Measurements from ENCODE around the gene E2F4. TPM values are rescaled to one million over a fixed set of nuclear protein-coding genes. Genes with fewer than 3 reads are reported as not detected.

The E2F4 gene
- total RNA-seq, 1 experiment from 2014 or later = 81.0 TPM

GRCh38 chr16:67196881-67197280 is 4.9 kb downstream of the E2F4 start:
- Histone ChIP-seq H3K4me3 (no peak overlapping the region), H3K27me3 (no peaks in the 10 kb centered on the region), H3K9me3 (no peaks in the 10 kb centered on the region), H3K36me3 (peaks cover 28% of the 10 kb centered on the region)
- no peak for DNase-seq

GRCh38 chr16:67197704-67198103 is 5.7 kb downstream of the E2F4 start:
- no peak overlapping the region for H3K4me3 ChIP-seq
- H3K9me3 ChIP-seq = no peaks in the 10 kb centered on the region
- peaks cover 28% of the 10 kb centered on the region for H3K36me3 ChIP-seq
- H3K27me3 ChIP-seq = no peaks in the 10 kb centered on the region
- no peak for DNase-seq

- no peak overlapping the region for H3K4me3 ChIP-seq
- peaks cover 28% of the 10 kb centered on the region for H3K36me3 ChIP-seq
- DNase-seq = no peak
- no peaks in the 10 kb centered on the region for H3K27me3 ChIP-seq
- no peaks in the 10 kb centered on the region for H3K9me3 ChIP-seq
These were observed 6.3 kb downstream of the E2F4 start for GRCh38 chr16:67198238-67198734.

GRCh38 chr16:67199011-67199807 is 7.3 kb downstream of the E2F4 start, which contains the start of gene ELMO3:
Gene ELMO3, plus strand, starts transcription at chr16:67199131. Its CDS starts 196 bp downstream, at chr16:67199327.
- Histone ChIP-seq H3K4me3 (no peak within 1 kb of the TSS), H3K27me3 (no peaks in the 10 kb centered on the region), H3K9me3 (no peaks in the 10 kb centered on the region), H3K36me3 (peaks cover 25% of the 10 kb centered on the region)
- no peak for DNase-seq

GRCh38 chr16:67199808-67200198 is 7.8 kb downstream of the E2F4 start:
- H3K9me3 ChIP-seq = no peaks in the 10 kb centered on the region
- no peak overlapping the region for H3K4me3 ChIP-seq
- H3K36me3 ChIP-seq = peaks cover 21% of the 10 kb centered on the region
- no peak for DNase-seq
- H3K27me3 ChIP-seq = no peaks in the 10 kb centered on the region

- no peak for DNase-seq
- H3K36me3 ChIP-seq = peaks cover 15% of the 10 kb centered on the region
- no peaks in the 10 kb centered on the region for H3K9me3 ChIP-seq
- H3K27me3 ChIP-seq = no peaks in the 10 kb centered on the region
- no peak overlapping the region for H3K4me3 ChIP-seq
These were observed 8.5 kb downstream of the E2F4 start for GRCh38 chr16:67200491-67200890.

- no peak for DNase-seq
- Histone ChIP-seq H3K27me3 (no peaks in the 10 kb centered on the region), H3K9me3 (no peaks in the 10 kb centered on the region), H3K4me3 (no peak overlapping the region), H3K36me3 (peaks cover 6% of the 10 kb centered on the region)
These were observed 9.7 kb downstream of the E2F4 start for GRCh38 chr16:67201411-67202345.

GRCh38 chr16:67202426-67202825 is 10.5 kb downstream of the E2F4 start:
- DNase-seq = no peak
- Histone ChIP-seq H3K9me3 (no peaks in the 10 kb centered on the region), H3K36me3 (peaks cover under 1% of the 10 kb centered on the region), H3K4me3 (no peak overlapping the region), H3K27me3 (no peaks in the 10 kb centered on the region)

- no peak for DNase-seq
- Histone ChIP-seq H3K27me3 (no peaks in the 10 kb centered on the region), H3K9me3 (no peaks in the 10 kb centered on the region), H3K4me3 (no peak overlapping the region), H3K36me3 (no peaks in the 10 kb centered on the region; the same call in none of the 2 replicates)
These were observed 11.1 kb downstream of the E2F4 start for GRCh38 chr16:67202956-67203493.

GRCh38 chr16:67204076-67204475 is 12.1 kb downstream of the E2F4 start:
- H3K27me3 ChIP-seq = no peaks in the 10 kb centered on the region
- H3K9me3 ChIP-seq = no peaks in the 10 kb centered on the region
- DNase-seq = no peak
- no peaks in the 10 kb centered on the region; the same call in none of the 2 replicates for H3K36me3 ChIP-seq
- no peak overlapping the region for H3K4me3 ChIP-seq

- H3K27me3 ChIP-seq = no peaks in the 10 kb centered on the region
- H3K9me3 ChIP-seq = no peaks in the 10 kb centered on the region
- H3K4me3 ChIP-seq = no peak overlapping the region
- no peak for DNase-seq
- no peaks in the 10 kb centered on the region; the same call in 1 of the 2 replicates for H3K36me3 ChIP-seq
These were observed 14.3 kb downstream of the E2F4 start for GRCh38 chr16:67206129-67206837.

GRCh38 chr16:67206838-67207248 is 14.9 kb downstream of the E2F4 start:
- Histone ChIP-seq H3K4me3 (no peak overlapping the region), H3K9me3 (no peaks in the 10 kb centered on the region), H3K27me3 (no peaks in the 10 kb centered on the region), H3K36me3 (no peaks in the 10 kb centered on the region)
- DNase-seq = no peak

- H3K36me3 ChIP-seq = no peaks in the 10 kb centered on the region
- H3K9me3 ChIP-seq = no peaks in the 10 kb centered on the region
- no peak overlapping the region for H3K4me3 ChIP-seq
- peak; percentile 41 for DNase-seq
- H3K27me3 ChIP-seq = no peaks in the 10 kb centered on the region
These were observed 15.5 kb downstream of the E2F4 start for GRCh38 chr16:67207249-67208091.

GRCh38 chr16:67208154-67208896 is 16.4 kb downstream of the E2F4 start:
- Histone ChIP-seq H3K27me3 (no peaks in the 10 kb centered on the region), H3K9me3 (no peaks in the 10 kb centered on the region), H3K4me3 (no peak overlapping the region), H3K36me3 (no peaks in the 10 kb centered on the region)
- DNase-seq = no peak

- DNase-seq = no peak
- Histone ChIP-seq H3K4me3 (no peak overlapping the region), H3K9me3 (no peaks in the 10 kb centered on the region), H3K27me3 (no peaks in the 10 kb centered on the region), H3K36me3 (no peaks in the 10 kb centered on the region)
These were observed 17.6 kb downstream of the E2F4 start for GRCh38 chr16:67209565-67209964.
